RWPE1 (cell line): ENCODE results near the gene C9orf40.

Experiments used
- CTCF ChIA-PET: fragments of 350-600 bp; sonication (Branson Sonifier 250); formaldehyde crosslinking; extraction: SDS; loops from one replicate; lab custom pipeline; 2021; lab: Yijun Ruan, JAX
- POLR2A ChIA-PET: fragments of 400-600 bp; formaldehyde crosslinking; extraction: SDS; loops from one replicate; lab custom pipeline; 2020; ENCODE audit warnings: antibody characterized with exemption; ENCODE audit not compliant: low non-redundant PET; lab: Yijun Ruan, JAX
- DNase-seq: peaks from one replicate; pipeline ENCODE4 v3.0.0; 2012; ENCODE audit warnings: low spot score
- H3K27ac ChIP-seq: fragments of 450-650 bp; 2 replicates; pipeline ENCODE4 v1.5.1; 2017
- CTCF ChIP-seq: fragments of 450-650 bp; conservative IDR thresholded peaks from 2 replicates; pipeline ENCODE4 v1.5.1; 2017; ENCODE audit warnings: low read depth, mild to moderate bottlenecking

The C9orf40 gene

GRCh38 chr9:74952201-74953151 is at the start of gene C9orf40:
Gene C9orf40 (minus strand): TSS chr9:74952912. CDS start chr9:74952611, 301 bp downstream.
- TF ChIP-seq CTCF: peak; percentile 87
- DNase-seq: peak; percentile 78
- H3K27ac ChIP-seq: peak within 1 kb of the TSS; percentile 92
- POLR2A ChIA-PET: interaction anchor here (1.2 kb wide), 1 partner anchor 135 kb away, joined by 3 read pairs; the partner anchor contains the start of genes NMRK1 and OSTF1
- CTCF ChIA-PET: interaction anchor here (0.6 to 2.2 kb wide), 28 partner anchors 8 to 1888 kb away, joined by 3 to 20 read pairs (median 4); partner anchors contain the start of genes CARNMT1, NMRK1, OSTF1 and TRPM6

GRCh38 chr9:75001719-75002421 is 49.2 kb upstream of the C9orf40 start:
- ChIA-PET CTCF (interaction anchor here (0.8 to 2.5 kb wide), 6 partner anchors 25 to 1757 kb away, joined by 3 to 8 read pairs (median 4); no protein-coding TSS in a partner anchor), POLR2A (no interaction called here)
- TF ChIP-seq CTCF: peak; percentile 66

GRCh38 chr9:75000835-75001234 is 48.1 kb upstream of the C9orf40 start:
- ChIA-PET CTCF (interaction anchor here (0.7 to 2.5 kb wide), 6 partner anchors 19 to 1756 kb away, joined by 3 to 8 read pairs (median 3); no protein-coding TSS in a partner anchor), POLR2A (no interaction called here)
- no peak overlapping the region for H3K27ac ChIP-seq
- no peak for TF ChIP-seq CTCF
- no peak for DNase-seq

More at GRCh38 chr9:75001719-75002421, 49.2 kb upstream of the C9orf40 start:
- no peak overlapping the region for H3K27ac ChIP-seq
- DNase-seq: peak; percentile 40

- POLR2A ChIA-PET: no interaction called here
- CTCF ChIA-PET: interaction anchor here (0.6 kb wide), 1 partner anchor 206 kb away, joined by 3 read pairs; no protein-coding TSS in a partner anchor
- no peak for TF ChIP-seq CTCF
- DNase-seq: no peak
- no peak overlapping the region for H3K27ac ChIP-seq
Measured at GRCh38 chr9:74985041-74985440, 32.3 kb upstream of the C9orf40 start.

GRCh38 chr9:74983709-74984108 is 31.0 kb upstream of the C9orf40 start:
- CTCF ChIA-PET: no interaction called here
- no peak for TF ChIP-seq CTCF
- POLR2A ChIA-PET: no interaction called here
- DNase-seq: no peak
- H3K27ac ChIP-seq: no peak overlapping the region

- H3K27ac ChIP-seq: no peak overlapping the region
- no peak for DNase-seq
- CTCF ChIA-PET: no interaction called here
- TF ChIP-seq CTCF: no peak
- POLR2A ChIA-PET: interaction anchor here (0.6 kb wide), 1 partner anchor 32 kb away, joined by 3 read pairs; no protein-coding TSS in a partner anchor
Measured at GRCh38 chr9:74979844-74980243, 27.1 kb upstream of the C9orf40 start.
